Keratinocyte (primary cell): ENCODE results near the gene AP5M1. TPM values are rescaled to one million over a fixed set of nuclear protein-coding genes. Genes with fewer than 3 reads are reported as not detected.
"Not testable (repeated sequence)": the region's sequence is repeated elsewhere in the genome, so short reads cannot be mapped to it uniquely, and the experiment has no call there.

Source experiments
- DNase-seq: peaks from one replicate; pipeline ENCODE4 v3.0.0-alpha.2; 2011; ENCODE audit warnings: low read depth, missing footprints, low spot score
- FAIRE-seq: peaks from 2 replicates; lab custom pipeline; 2011; peaks lifted over from hg19 to GRCh38; lab: Jason Lieb, UNC
- H2AFZ ChIP-seq: 2 replicates; pipeline ENCODE4 v1.6.0; 2012; ENCODE audit warnings: low read length, control low read depth, inconsistent platforms; ENCODE audit not compliant: control insufficient read depth
- H3K27ac ChIP-seq: 2 replicates; pipeline ENCODE4 v1.5.1; 2011; ENCODE audit warnings: low read length; ENCODE audit not compliant: control insufficient read depth, insufficient read depth
- H3K27me3 ChIP-seq: 3 replicates; pipeline ENCODE4 v1.6.0; 2011; ENCODE audit warnings: low read length; ENCODE audit not compliant: control insufficient read depth, insufficient read depth; ENCODE audit errors: extremely low read depth
- H3K36me3 ChIP-seq, 2 experiments: 2 replicates in 1 of 2; 3 replicates in 1 of 2; pipeline ENCODE4 v1.5.1; 2011; ENCODE audit warnings: low read length in 2 of 2, mild to moderate bottlenecking in 1 of 2; ENCODE audit not compliant: control insufficient read depth in 2 of 2, insufficient read depth in 2 of 2; ENCODE audit errors: extremely low read depth in 1 of 2
- H3K4me1 ChIP-seq: 3 replicates; pipeline ENCODE4 v1.5.1; 2011; ENCODE audit warnings: low read length; ENCODE audit not compliant: control insufficient read depth, insufficient read depth; ENCODE audit errors: extremely low read depth
- H3K4me2 ChIP-seq: 3 replicates; pipeline ENCODE4 v1.6.0; 2011; ENCODE audit warnings: low read depth, low read length; ENCODE audit not compliant: control insufficient read depth, insufficient read depth; ENCODE audit errors: extremely low read depth
- H3K4me3 ChIP-seq, 3 experiments: fragments of 200-600 bp in 1 of 3; sonication (generic) in 1 of 3; 2 replicates in 2 of 3; 3 replicates in 1 of 3; pipeline ENCODE4 v1.5.1; 2011 to 2016; ENCODE audit warnings: low read length in 3 of 3, mild to moderate bottlenecking in 3 of 3, control low read depth in 2 of 3, inconsistent platforms in 1 of 3, low read depth in 1 of 3, mixed read lengths in 1 of 3, mixed run types in 1 of 3, moderate library complexity in 1 of 3; ENCODE audit not compliant: control insufficient read depth in 2 of 3, insufficient read depth in 2 of 3; ENCODE audit errors: extremely low read depth in 1 of 3
- H3K79me2 ChIP-seq: 2 replicates; pipeline ENCODE4 v1.6.0; 2012; ENCODE audit warnings: low read length; ENCODE audit not compliant: control insufficient read depth, insufficient read depth
- H3K9ac ChIP-seq: 3 replicates; pipeline ENCODE4 v1.6.0; 2011; ENCODE audit warnings: low read length; ENCODE audit not compliant: control insufficient read depth, insufficient read depth; ENCODE audit errors: extremely low read depth
- H3K9me1 ChIP-seq: 3 replicates; pipeline ENCODE4 v1.6.0; 2011; ENCODE audit warnings: low read length; ENCODE audit not compliant: control insufficient read depth, insufficient read depth; ENCODE audit errors: extremely low read depth
- H3K9me3 ChIP-seq: 2 replicates; pipeline ENCODE4 v1.5.1; 2012; ENCODE audit warnings: low read depth, low read length; ENCODE audit not compliant: control insufficient read depth
- H4K20me1 ChIP-seq: 3 replicates; pipeline ENCODE4 v1.6.0; 2011; ENCODE audit warnings: low read length; ENCODE audit not compliant: control insufficient read depth, insufficient read depth; ENCODE audit errors: extremely low read depth
- EZH2 ChIP-seq: IDR thresholded peaks from one replicate; pipeline ENCODE4 v1.6.1; 2012; ENCODE audit warnings: inconsistent platforms, mild to moderate bottlenecking, low read length, moderate library complexity
- dilution Hi-C: fragments of 300-500 bp; cut with MboI; formaldehyde crosslinking; loops from one replicate; pipeline ENCODE4 v1.7.0; 2020; ENCODE audit warnings: low sequenced_read_pairs; ENCODE audit not compliant: extremely low pct_ligation_motif_present
- polyA plus RNA-seq, 5 experiments: library from polyadenylated mRNA; depleted of rRNA in 3 of 5; stranded (reverse) in 3 of 5; stranded (forward) in 1 of 5; unstranded in 1 of 5; fragments of >200 nt; gene quantifications; 1 replicate in 1 of 5; 2 replicates in 3 of 5; 3 replicates in 1 of 5; pipeline versions ENCODE4 v1.2.1 to v1.2.3, GENCODE V29; 2011 to 2012; ENCODE audit warnings: missing spikeins in 2 of 5, low read depth in 1 of 5, low replicate concordance in 1 of 5
- TF ChIP-seq, protein P1 (sequence below), 3 experiments: IDR thresholded peaks in 1 of 3; conservative IDR thresholded peaks in 1 of 3; optimal IDR thresholded peaks in 1 of 3; 2 replicates in 2 of 3; 3 replicates in 1 of 3; pipeline versions ENCODE3 to v1.5.1; 2011; ENCODE audit warnings: low read length in 3 of 3, mild to moderate bottlenecking in 3 of 3, moderate library complexity in 2 of 3, control low read depth in 1 of 3, inconsistent platforms in 1 of 3; ENCODE audit not compliant: insufficient read depth in 2 of 3; ENCODE audit errors: extremely low read depth in 1 of 3

Gene AP5M1
- polyA plus RNA-seq, 1 donor (not counting 4 experiments of a cell fraction or from before 2014, with no cell fraction given): 35.8 TPM

DNA sequence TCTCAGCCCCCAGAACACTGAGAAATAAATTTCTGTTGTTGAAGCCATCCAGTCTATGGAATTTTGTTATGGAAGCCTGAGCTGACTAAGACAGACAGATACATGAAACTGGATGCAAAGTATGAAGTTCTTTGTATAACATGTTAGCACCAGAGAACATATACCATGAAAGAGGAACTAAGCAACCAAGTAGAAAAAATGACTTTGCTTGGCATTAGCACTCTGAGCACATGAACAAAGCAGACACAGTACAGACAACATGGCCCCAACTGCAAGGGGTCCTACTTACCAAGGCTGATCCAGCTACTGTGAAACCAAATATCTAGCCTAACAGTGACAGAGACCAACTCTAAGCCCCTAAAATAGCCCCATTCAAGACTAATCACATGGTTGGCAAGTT is 13.9 kb upstream of the AP5M1 start:
- Histone ChIP-seq H3K4me3 (no peak overlapping the region), H3K4me1 (no peaks in the 10 kb centered on the region), H3K27ac (no peak overlapping the region), H3K9me1 (peaks cover 2% of the 10 kb centered on the region), H3K27me3 (no peaks in the 10 kb centered on the region), H3K4me2 (no peak overlapping the region), H4K20me1 (peaks cover 9% of the 10 kb centered on the region), H3K9me3 (no peaks in the 10 kb centered on the region), H3K9ac (no peak overlapping the region), H2AFZ (no peak overlapping the region), H3K36me3 (no peaks in the 10 kb centered on the region), H3K79me2 (peaks cover 92% of the 10 kb centered on the region)
- no peak for DNase-seq
- TF ChIP-seq, protein P1, sequence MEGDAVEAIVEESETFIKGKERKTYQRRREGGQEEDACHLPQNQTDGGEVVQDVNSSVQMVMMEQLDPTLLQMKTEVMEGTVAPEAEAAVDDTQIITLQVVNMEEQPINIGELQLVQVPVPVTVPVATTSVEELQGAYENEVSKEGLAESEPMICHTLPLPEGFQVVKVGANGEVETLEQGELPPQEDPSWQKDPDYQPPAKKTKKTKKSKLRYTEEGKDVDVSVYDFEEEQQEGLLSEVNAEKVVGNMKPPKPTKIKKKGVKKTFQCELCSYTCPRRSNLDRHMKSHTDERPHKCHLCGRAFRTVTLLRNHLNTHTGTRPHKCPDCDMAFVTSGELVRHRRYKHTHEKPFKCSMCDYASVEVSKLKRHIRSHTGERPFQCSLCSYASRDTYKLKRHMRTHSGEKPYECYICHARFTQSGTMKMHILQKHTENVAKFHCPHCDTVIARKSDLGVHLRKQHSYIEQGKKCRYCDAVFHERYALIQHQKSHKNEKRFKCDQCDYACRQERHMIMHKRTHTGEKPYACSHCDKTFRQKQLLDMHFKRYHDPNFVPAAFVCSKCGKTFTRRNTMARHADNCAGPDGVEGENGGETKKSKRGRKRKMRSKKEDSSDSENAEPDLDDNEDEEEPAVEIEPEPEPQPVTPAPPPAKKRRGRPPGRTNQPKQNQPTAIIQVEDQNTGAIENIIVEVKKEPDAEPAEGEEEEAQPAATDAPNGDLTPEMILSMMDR (optimal IDR thresholded peaks at IDR 0.05 in 1 of 3, IDR thresholded peaks at IDR 0.05 in 1 of 3, conservative IDR thresholded peaks at IDR 0.05 in 1 of 3; ENCODE audit: extremely low read depth in 1 of 3, insufficient read depth in 2 of 3, low read length in 3 of 3): no peak
- no peak for TF ChIP-seq EZH2
- dilution Hi-C loops: no loop called here
- no peak for FAIRE-seq

DNA sequence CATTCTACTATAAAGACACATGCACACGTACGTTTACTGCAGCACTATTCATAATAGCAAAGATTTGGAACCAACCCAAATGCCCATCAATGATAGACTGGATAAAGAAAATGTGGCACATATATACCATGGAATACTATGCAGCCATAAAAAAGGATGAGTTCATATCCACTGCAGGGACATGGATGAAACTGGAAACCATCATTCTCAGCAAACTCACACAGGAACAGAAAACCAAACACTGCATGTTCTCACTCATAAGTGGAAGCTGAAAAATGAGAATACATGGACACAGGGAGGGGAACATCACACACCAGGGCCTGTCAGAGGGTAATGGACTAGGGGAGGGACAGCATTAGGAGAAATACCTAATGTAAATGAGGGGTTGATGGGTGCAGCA is 10.6 kb upstream of the AP5M1 start:
- H2AFZ ChIP-seq, H3K27ac ChIP-seq, H4K20me1 ChIP-seq, H3K9me3 ChIP-seq, FAIRE-seq, dilution Hi-C loops, H3K4me2 ChIP-seq, H3K27me3 ChIP-seq, H3K4me1 ChIP-seq, H3K9me1 ChIP-seq, H3K36me3 ChIP-seq, H3K9ac ChIP-seq, DNase-seq, H3K4me3 ChIP-seq: not testable (repeated sequence)
- peaks cover 83% of the 10 kb centered on the region for H3K79me2 ChIP-seq

DNA sequence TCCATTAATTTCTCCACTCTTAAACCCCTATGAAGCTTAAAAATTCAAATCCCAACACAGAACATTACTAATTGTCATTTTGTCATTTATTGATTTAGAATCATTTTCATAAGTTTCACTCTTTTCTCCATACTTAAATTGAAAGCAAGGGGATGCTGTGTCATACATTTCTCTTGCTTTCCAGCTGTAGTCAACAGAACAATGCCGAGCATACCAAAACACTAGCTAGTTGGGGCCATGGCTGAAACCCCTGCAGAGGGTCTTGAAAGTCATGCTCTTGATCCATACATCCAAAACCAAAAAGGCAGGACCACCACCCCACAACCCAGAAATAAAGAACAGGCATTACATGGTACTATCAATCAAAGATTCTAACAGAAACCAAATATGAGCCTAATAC is 9.1 kb upstream of the AP5M1 start:
- no peak overlapping the region for H2AFZ ChIP-seq
- H3K4me3 ChIP-seq: no peak overlapping the region
- no peak overlapping the region for H3K9ac ChIP-seq
- no peak overlapping the region for H3K4me2 ChIP-seq
- H3K4me1 ChIP-seq: no peaks in the 10 kb centered on the region
- H3K27ac ChIP-seq: no peak overlapping the region
- peaks cover 84% of the 10 kb centered on the region for H3K79me2 ChIP-seq
- H3K36me3 ChIP-seq: no peaks in the 10 kb centered on the region
- FAIRE-seq (no peak), DNase-seq (no peak)
- H4K20me1 ChIP-seq: peaks cover 2% of the 10 kb centered on the region
- TF ChIP-seq, protein P1 (optimal IDR thresholded peaks at IDR 0.05 in 1 of 3, IDR thresholded peaks at IDR 0.05 in 1 of 3, conservative IDR thresholded peaks at IDR 0.05 in 1 of 3; ENCODE audit: extremely low read depth in 1 of 3, insufficient read depth in 2 of 3, low read length in 3 of 3): no peak
- no peak for TF ChIP-seq EZH2
- peaks cover 2% of the 10 kb centered on the region for H3K9me1 ChIP-seq
- no peaks in the 10 kb centered on the region for H3K27me3 ChIP-seq
- dilution Hi-C loops: no loop called here
- no peaks in the 10 kb centered on the region for H3K9me3 ChIP-seq
